Karpas-422 (cell line): ENCODE data around the gene APP. TPM values are rescaled to one million over a fixed set of nuclear protein-coding genes. Genes with fewer than 3 reads are reported as not detected.
"Not testable (repeated sequence)": the region's sequence is repeated elsewhere in the genome, so short reads cannot be mapped to it uniquely, and the experiment has no call there.

Source experiments
- DNase-seq: peaks from one replicate; pipeline ENCODE4 v3.0.0-alpha.2; 2015
- H2AFZ ChIP-seq: fragments of 200-600 bp; sonication (generic); 2 replicates; pipeline ENCODE4 v1.6.1; 2014; ENCODE audit warnings: antibody characterized with exemption, low read length, mixed read lengths
- H3K27ac ChIP-seq: fragments of 200-600 bp; sonication (generic); 2 replicates; pipeline ENCODE4 v1.5.1; 2014; ENCODE audit warnings: mild to moderate bottlenecking, low read length, moderate library complexity
- H3K27me3 ChIP-seq: fragments of 200-600 bp; sonication (generic); 2 replicates; pipeline ENCODE4 v1.6.1; 2014; ENCODE audit warnings: low read length, mixed read lengths
- H3K36me3 ChIP-seq: fragments of 200-600 bp; sonication (generic); 2 replicates; pipeline ENCODE4 v1.6.1; 2014; ENCODE audit warnings: low read length, mixed read lengths; ENCODE audit not compliant: insufficient read depth
- H3K4me1 ChIP-seq: fragments of 200-600 bp; sonication (generic); 2 replicates; pipeline ENCODE4 v1.6.1; 2014; ENCODE audit warnings: mild to moderate bottlenecking, low read length, mixed read lengths
- H3K4me2 ChIP-seq: fragments of 200-600 bp; sonication (generic); 2 replicates; pipeline ENCODE4 v1.6.1; 2014; ENCODE audit warnings: low read length, low read depth, mild to moderate bottlenecking; ENCODE audit not compliant: poor library complexity, severe bottlenecking
- H3K4me3 ChIP-seq: fragments of 200-600 bp; sonication (generic); 2 replicates; pipeline ENCODE4 v1.5.1; 2014; ENCODE audit warnings: mild to moderate bottlenecking, antibody characterized with exemption, low read length, mixed read lengths
- H3K79me2 ChIP-seq: fragments of 200-600 bp; sonication (generic); 2 replicates; pipeline ENCODE4 v1.6.1; 2014; ENCODE audit warnings: mild to moderate bottlenecking, low read length, mixed read lengths
- H3K9ac ChIP-seq: fragments of 200-600 bp; sonication (generic); 2 replicates; pipeline ENCODE4 v1.6.0; 2014; ENCODE audit warnings: low read length
- H3K9me2 ChIP-seq: fragments of 200-600 bp; sonication (generic), shearing (Covaris generic); replicated peaks from 2 replicates; pipeline ENCODE4 v1.6.0; 2014; ENCODE audit warnings: mild to moderate bottlenecking, low read length, moderate library complexity; ENCODE audit not compliant: insufficient read depth
- H3K9me3 ChIP-seq: fragments of 300-700, 200-600 bp; sonication (generic); 2 replicates; pipeline ENCODE4 v1.6.1; 2014; ENCODE audit warnings: low read length, mixed read lengths
- H4K20me1 ChIP-seq: fragments of 200-600 bp; sonication (generic); 2 replicates; pipeline ENCODE4 v1.6.1; 2014; ENCODE audit warnings: mild to moderate bottlenecking, antibody characterized with exemption, low read length, low read depth; ENCODE audit not compliant: insufficient read depth
- total RNA-seq: library from RNA; depleted of rRNA; stranded (reverse); fragments of >200 nt; shearing (Covaris generic); gene quantifications from 2 replicates; pipeline ENCODE4 v1.2.3, GENCODE V29; 2014; ENCODE audit warnings: low replicate concordance

The APP gene
- total RNA-seq, 1 experiment from 2014 or later = not detected

DNA sequence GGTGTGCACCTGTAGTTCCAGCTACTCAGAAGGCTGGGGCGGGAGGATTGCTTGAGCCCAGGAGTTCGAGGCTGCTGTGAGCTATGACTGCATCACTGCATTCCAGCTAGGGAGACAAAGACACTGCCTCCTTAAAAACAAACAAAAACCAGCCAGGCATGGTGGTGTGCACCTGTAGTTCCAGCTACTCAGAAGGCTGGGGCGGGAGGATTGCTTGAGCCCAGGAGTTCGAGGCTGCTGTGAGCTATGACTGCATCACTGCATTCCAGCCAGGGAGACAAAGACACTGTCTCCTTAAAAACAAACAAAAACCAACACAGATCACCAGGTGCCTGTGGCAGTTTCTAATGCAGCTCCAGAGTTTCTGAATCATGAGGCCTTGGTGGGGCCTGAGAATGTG lies 147.2 kb downstream of the APP start:
- not testable (repeated sequence) for H3K36me3 ChIP-seq, H2AFZ ChIP-seq, H3K27me3 ChIP-seq, H3K9ac ChIP-seq, H3K4me3 ChIP-seq, H4K20me1 ChIP-seq, H3K27ac ChIP-seq, H3K9me2 ChIP-seq, H3K79me2 ChIP-seq, DNase-seq, H3K4me2 ChIP-seq, H3K4me1 ChIP-seq, H3K9me3 ChIP-seq

DNA sequence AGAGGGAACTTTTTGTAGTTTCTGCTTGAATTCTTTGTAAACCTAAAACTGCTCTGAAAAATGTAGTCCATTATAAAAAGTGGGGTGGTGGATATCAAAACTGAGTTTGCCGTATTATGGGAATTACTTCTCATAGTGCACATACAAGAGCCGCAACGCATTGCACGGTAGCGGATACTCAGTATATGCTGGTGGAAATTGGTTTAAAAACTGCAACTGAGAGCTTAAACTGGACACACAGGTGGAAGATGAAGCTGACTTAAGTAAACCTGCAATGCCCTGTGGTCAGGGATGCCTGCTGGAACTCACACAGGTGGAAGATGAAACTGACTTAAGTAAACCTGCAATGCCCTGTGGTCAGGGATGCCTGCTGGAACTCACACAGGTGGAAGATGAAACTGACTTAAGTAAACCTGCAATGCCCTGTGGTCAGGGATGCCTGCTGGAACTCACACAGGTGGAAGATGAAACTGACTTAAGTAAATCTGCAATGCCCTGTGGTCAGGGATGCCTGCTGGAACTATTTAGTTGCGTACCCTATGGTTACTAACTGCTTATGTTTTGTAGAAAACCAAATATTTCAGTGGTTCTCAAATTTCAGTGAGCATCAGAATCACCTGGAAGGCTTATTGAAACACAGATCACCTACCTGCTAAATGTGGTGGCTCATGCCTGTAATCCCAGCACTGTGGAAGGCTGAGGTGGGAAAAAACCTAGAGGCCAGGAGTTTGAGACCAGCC lies 147.8 kb downstream of the APP start:
- not testable (repeated sequence) for H3K4me2 ChIP-seq, H3K4me3 ChIP-seq, H3K9ac ChIP-seq, H3K27ac ChIP-seq, H3K36me3 ChIP-seq, H2AFZ ChIP-seq, H3K9me2 ChIP-seq, H3K79me2 ChIP-seq, H3K4me1 ChIP-seq, H4K20me1 ChIP-seq, H3K9me3 ChIP-seq, H3K27me3 ChIP-seq, DNase-seq

- Histone ChIP-seq H3K27ac (no peak overlapping the region), H3K9me2 (no peaks in the 10 kb centered on the region), H3K4me3 (no peak overlapping the region), H4K20me1 (no peaks in the 10 kb centered on the region), H3K4me1 (no peaks in the 10 kb centered on the region), H3K36me3 (no peaks in the 10 kb centered on the region), H3K4me2 (no peak overlapping the region), H3K27me3 (no peaks in the 10 kb centered on the region), H2AFZ (no peak overlapping the region), H3K9me3 (no peaks in the 10 kb centered on the region), H3K79me2 (no peaks in the 10 kb centered on the region), H3K9ac (no peak overlapping the region)
- no peak for DNase-seq
These were observed 150.1 kb downstream of the APP start for GRCh38 chr21:26020510-26020909.

DNA sequence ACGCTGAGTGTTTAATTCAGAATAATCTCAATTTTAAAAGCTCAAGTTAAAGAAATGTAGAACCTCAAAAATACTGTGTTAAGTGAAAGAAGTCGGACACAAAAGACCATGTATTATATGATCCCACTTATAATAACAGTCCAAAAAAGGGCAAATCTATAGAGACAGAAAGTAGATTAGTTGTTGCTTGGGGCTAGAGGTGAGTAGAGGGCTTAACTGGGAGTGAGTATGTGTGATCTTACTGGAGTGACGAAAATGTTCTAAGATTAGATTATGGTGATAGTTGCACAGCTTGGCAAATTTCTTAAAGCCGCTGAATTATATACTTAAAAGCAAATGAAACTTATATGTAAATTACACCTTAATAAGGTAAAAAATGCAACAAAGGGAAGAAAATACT lies 150.5 kb downstream of the APP start:
- DNase-seq = no peak
- Histone ChIP-seq H3K4me3 (no peak overlapping the region), H3K9ac (no peak overlapping the region), H3K27ac (no peak overlapping the region), H3K9me3 (no peaks in the 10 kb centered on the region), H2AFZ (no peak overlapping the region), H3K4me2 (no peak overlapping the region), H3K27me3 (no peaks in the 10 kb centered on the region), H3K4me1 (no peaks in the 10 kb centered on the region), H3K79me2 (no peaks in the 10 kb centered on the region), H4K20me1 (no peaks in the 10 kb centered on the region), H3K9me2 (no peaks in the 10 kb centered on the region), H3K36me3 (no peaks in the 10 kb centered on the region)

DNA sequence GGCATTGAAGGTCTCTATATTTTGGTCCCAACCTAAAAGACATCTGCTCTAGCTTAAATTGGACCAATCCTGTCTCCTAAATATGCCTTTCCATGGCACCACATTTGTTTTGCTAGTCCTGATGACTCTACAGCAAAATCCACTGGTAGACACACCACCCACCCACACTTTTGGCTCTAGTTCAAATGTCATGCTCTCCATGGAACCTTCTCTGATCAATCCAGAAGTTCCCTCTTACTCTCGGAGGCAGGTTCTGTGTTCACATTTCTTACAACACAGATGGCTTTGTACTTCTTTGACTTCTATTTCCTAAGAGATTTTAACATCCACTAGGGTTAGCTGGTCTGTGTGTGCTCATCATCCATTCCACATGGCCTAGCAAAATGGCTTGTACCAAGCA lies 151.3 kb downstream of the APP start:
- H2AFZ ChIP-seq = no peak overlapping the region
- no peaks in the 10 kb centered on the region for H4K20me1 ChIP-seq
- H3K9me3 ChIP-seq = no peaks in the 10 kb centered on the region
- H3K9ac ChIP-seq = no peak overlapping the region
- H3K4me3 ChIP-seq = no peak overlapping the region
- no peaks in the 10 kb centered on the region for H3K9me2 ChIP-seq
- H3K36me3 ChIP-seq = no peaks in the 10 kb centered on the region
- no peaks in the 10 kb centered on the region for H3K79me2 ChIP-seq
- H3K27me3 ChIP-seq = no peaks in the 10 kb centered on the region
- DNase-seq = no peak
- no peak overlapping the region for H3K27ac ChIP-seq
- H3K4me1 ChIP-seq = no peaks in the 10 kb centered on the region
- no peak overlapping the region for H3K4me2 ChIP-seq

DNA sequence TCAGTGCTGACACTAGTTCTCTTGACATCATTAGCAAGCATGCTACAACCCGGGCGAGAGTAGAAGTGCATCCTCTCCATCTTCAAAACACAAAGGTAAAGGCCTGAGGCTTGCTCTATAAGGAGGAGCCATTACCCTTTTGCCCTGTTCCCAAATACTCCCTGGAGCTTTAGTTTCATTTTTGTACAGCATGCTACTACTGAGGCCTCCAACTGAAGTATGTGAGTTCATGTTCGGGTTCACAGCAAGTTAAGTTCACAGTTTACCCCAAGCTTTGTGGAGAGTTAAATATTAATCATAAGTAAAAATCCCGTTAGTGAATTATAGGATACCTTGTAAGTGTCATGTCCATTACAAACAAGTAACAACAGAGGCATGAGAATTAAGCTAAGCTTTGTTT lies 156.6 kb downstream of the APP start:
- no peak for DNase-seq
- Histone ChIP-seq H3K4me2 (no peak overlapping the region), H3K27me3 (no peaks in the 10 kb centered on the region), H3K4me3 (no peak overlapping the region), H3K9me3 (no peaks in the 10 kb centered on the region), H3K4me1 (no peaks in the 10 kb centered on the region), H3K79me2 (no peaks in the 10 kb centered on the region), H3K36me3 (no peaks in the 10 kb centered on the region), H3K9ac (no peak overlapping the region), H4K20me1 (no peaks in the 10 kb centered on the region), H2AFZ (no peak overlapping the region), H3K27ac (no peak overlapping the region), H3K9me2 (no peaks in the 10 kb centered on the region)

DNA sequence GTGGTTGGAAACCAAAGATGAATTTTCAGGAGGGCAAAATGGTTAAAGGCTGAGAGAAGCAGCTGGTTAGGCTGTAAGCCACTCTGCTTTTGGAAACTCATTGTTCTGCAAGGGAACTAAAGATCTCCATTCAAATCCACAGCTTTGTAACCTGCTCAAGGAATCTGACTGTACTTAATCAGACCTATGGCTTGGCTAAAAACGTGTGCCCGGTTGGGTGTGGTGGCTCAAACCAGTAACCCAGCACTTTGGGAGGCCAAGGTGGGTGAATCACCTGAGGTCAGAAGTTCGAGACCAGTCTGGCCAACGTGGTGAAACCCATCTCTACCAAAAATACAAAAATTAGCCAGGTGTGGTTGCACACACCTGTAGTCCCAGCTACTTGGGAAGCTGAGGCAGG lies 158.1 kb downstream of the APP start:
- DNase-seq, H3K27ac ChIP-seq, H3K79me2 ChIP-seq, H4K20me1 ChIP-seq, H3K4me2 ChIP-seq, H2AFZ ChIP-seq, H3K4me3 ChIP-seq, H3K36me3 ChIP-seq, H3K9me2 ChIP-seq, H3K9me3 ChIP-seq, H3K9ac ChIP-seq, H3K4me1 ChIP-seq, H3K27me3 ChIP-seq: not testable (repeated sequence)

GRCh38 chr21:26011292-26011940 lies 159.2 kb downstream of the APP start:
- no peaks in the 10 kb centered on the region for H3K79me2 ChIP-seq
- H4K20me1 ChIP-seq = no peaks in the 10 kb centered on the region
- no peak overlapping the region for H3K4me3 ChIP-seq
- no peak for DNase-seq
- no peaks in the 10 kb centered on the region for H3K9me3 ChIP-seq
- H3K36me3 ChIP-seq = no peaks in the 10 kb centered on the region
- H2AFZ ChIP-seq = no peak overlapping the region
- H3K27ac ChIP-seq = no peak overlapping the region
- no peaks in the 10 kb centered on the region for H3K9me2 ChIP-seq
- H3K4me1 ChIP-seq = no peaks in the 10 kb centered on the region
- no peak overlapping the region for H3K9ac ChIP-seq
- H3K27me3 ChIP-seq = no peaks in the 10 kb centered on the region
- H3K4me2 ChIP-seq = no peak overlapping the region
